GM18511 (cell line): ENCODE measurements around the gene NRAP.
A peak's percentile ranks its signal among the peaks of the same experiment; 100 is the strongest.

Experiments
- ATAC-seq: cut with Tn5 transposase; IDR thresholded peaks from one replicate; pipeline ENCODE4 v1.9.1; 2021; ENCODE audit warnings: mild to moderate bottlenecking, moderate library complexity; ENCODE audit not compliant: unreplicated experiment

Gene NRAP

DNA sequence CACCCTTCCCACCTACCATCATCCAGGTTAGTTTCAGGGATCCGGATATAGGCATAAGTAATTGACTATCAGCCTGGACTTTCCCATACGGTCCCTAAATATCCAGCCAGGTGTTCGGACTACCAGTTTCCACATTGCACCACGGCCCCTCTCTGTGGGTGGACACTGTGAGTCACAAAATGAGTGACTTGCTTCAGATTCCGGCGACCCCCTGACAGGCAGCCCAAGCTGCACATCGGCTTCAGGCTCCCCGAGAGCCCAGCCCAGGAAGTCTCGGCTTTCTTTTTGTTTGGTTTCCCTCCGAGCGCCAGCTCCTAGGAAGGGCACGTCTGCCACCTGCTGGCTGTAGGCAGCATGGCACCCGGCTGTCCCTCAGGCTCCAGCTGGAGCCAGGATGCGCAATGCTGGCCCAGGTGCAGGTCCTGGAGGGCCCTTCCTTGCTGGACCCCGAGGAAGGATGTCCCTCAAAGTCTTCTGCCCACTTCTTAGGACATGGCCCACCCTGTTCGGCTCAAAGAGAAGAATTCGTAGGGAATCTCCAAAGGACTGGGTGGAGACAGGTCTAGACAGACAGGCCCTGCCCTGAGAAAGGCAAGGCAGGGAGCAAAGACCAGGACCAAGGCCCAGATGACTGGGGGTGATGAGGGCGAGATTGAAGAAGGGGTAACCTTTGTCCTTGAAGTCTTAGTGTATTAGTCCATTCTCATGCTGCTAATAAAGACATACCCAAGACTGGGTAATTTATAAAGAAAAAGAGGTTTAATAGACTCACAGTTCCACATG is 100.3 kb downstream of the NRAP start:
- ATAC-seq, result peak; percentile 97

DNA sequence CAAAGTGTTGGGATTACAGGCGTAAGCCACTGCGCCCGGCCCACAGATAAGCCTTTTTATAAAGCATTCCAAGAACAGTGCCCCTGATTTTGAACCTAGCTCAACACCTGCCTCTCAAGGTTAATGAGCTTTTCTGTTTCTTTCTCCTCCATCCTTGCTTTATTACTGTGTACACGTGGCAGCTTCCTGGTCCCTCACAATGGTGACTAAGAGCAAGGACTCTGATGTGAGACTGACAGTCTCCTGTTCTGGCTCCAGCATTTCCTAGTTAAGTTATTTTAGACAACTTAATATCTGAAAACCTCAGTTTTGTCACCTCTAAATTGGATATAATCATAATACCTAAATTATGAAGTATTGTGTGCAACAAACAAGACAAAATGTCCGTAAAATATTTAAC is 101.1 kb downstream of the NRAP start:
- ATAC-seq, result no peak

DNA sequence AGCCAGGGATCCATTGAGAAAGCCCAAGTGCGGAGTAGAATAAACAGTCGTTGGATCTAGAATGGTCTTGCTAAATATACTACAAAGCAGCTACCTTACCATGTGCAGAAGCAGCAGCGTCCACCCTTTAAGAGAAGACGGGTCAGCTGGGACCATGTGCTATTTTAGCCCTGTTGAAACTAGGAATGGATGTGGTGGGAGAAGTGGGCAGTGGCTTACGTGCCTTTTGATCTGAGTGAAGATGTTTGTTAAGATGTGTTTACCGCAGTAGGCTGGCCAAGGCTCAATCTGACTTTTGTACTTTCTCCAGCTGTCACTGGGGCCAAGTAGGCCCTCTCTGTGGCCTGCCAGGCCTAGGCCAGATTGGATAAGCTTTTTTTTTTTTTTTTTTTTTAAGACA is 101.8 kb downstream of the NRAP start:
- no peak for ATAC-seq

DNA sequence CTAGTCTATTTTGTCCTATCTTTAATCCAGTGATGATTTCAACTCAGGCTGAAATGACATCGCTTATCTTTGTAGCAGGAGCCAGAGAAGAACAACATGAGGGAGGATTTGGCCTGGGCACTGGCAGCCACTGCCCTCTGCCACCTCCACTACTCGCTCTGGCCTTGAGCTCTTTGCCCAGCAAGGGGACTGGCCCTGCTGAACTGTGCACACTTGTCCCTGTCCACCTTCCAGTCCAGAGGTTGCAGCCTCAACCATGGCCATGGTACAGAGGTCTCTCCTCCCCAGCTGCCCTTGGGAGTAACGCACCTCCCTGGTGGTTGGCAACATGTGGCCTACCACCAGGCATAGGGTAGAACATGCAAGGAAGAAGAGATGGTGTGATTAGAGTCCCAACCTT is 102.6 kb downstream of the NRAP start:
- ATAC-seq, result no peak

DNA sequence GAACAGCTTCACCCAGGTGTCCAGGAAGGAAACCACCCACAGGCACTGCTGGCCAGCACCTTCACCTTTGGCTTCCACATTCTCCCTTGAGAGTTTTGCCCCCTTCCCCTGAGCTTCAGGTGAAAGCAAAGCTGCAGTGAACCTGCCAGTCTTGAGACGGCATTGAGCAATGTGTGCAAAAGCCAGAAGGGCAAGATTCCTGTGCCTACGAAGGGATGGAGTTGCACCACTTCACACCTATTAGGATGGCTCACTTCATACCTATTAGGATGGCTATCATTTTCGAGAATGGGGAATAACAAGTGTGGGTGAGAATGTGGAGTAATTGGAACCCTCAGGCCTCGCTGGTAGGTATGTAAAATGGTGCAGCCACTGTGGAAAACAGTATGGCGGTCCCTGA is 103.8 kb downstream of the NRAP start:
- ATAC-seq, result no peak

DNA sequence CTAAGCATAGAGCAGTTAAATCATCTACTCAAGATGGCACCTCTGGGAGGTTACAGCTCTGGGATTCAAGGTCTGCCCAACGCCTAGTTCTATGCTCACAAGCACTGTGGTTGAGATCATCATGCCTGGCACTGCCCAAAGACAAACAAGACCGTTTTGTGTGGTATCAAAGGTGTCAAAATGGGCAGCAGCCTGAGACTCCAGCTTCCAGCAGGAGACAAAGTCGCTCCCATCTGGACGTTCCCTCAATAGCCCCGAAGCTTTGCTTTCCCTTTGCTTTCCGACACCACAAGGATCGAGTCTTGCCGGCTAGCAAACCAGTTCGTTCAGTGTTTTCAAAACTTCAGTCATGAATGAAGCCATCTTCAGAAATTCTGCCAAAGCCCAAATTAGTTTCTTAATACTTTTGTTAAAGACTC is 105.9 kb downstream of the NRAP start:
- ATAC-seq, result no peak

DNA sequence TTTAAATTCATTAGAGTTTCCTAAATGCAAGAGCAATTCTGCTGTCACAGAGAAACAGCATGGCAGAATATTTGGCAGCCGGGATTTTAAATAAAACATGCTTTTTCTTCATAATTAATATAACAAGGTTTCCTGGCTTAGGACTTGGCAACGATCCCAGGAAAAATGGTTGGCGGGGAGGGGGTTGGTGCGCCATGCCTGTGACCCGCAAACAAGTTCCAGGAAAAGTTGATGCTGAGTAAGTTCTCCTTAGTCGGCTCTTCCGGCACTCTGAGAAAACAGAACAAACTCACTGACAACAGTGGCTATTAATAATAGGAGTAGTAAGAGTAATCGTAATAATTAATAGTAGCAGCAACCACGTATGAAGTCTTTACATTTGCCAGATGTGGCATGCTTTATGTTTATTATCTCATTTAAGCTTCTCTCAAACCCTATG is 106.4 kb downstream of the NRAP start:
- no peak for ATAC-seq

DNA sequence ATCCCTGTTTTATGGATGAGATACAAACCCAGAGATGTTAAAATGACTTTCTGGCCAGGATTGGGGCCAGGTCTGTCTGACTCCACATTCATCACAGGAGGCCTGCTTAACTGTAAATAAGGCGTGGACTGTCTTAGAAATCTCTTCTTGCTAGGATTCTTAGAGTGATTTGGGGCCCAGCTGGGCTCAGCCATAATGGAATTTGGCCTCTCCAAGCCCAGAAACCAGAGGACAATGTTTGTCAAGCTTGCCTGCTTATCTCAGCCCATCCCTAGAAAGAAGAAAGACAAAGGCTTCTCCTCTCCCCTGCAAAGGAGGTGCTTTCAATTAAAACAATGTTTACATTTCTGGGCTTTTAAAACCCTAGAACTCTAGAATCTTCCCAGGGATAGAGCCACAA is 108.1 kb downstream of the NRAP start:
- no peak for ATAC-seq

DNA sequence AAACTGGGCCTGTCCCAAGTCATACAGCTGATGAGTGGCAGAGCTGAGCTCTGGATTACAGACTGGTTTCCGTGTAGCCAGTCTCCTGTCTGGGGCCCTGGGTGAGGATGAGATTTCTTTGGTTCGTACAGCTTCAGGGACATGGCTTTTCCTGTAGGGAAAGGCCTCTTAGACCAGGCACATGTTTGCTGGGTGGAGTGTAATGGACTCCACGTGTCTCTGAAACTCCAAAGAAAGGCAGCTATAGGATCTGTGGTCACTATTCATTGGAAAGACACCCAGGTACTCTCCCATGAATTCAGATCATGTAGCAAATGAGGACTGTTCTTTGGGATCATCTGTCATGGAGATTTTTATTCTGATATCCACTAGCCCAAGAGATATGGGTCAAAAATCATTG is 108.6 kb downstream of the NRAP start:
- ATAC-seq, result no peak

DNA sequence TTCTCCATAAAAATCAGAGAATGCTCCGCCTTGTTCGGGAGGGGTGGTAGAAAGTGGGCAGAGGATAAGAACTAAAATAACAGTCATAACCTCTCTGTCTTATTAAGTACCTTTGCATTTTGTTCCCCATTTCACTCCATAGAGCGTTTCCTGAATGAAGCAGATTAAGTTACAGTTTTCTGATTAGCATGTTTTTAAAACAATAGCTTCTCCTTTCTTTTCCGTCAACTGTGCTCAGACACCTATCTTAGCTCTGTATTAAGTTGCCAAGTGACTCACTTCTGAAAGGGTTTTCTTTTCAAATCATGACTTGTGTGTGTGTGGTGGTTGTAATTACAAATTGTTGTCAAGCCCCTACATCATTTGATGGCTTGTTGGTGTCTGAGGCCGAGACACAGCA is 109.6 kb downstream of the NRAP start:
- no peak for ATAC-seq

DNA sequence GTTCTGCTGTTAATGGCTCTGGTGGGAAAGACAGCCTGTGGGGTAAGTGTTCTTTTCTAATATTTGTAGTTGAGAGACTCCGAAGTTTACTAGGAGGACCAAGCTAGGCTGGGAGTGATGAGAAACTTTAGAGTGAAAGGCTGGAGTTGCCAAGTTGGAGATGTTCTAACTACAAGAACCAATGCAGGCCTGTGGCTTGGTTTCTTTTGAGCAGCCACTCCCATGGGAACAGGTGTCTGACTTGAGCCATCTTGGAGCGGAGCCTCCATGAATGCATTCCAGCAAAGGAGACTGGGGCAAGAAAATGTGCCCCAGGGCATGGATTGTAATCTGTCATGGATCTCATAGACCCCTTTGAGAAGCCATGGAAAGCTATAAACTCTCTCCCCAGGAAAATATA is 110.7 kb downstream of the NRAP start:
- no peak for ATAC-seq

DNA sequence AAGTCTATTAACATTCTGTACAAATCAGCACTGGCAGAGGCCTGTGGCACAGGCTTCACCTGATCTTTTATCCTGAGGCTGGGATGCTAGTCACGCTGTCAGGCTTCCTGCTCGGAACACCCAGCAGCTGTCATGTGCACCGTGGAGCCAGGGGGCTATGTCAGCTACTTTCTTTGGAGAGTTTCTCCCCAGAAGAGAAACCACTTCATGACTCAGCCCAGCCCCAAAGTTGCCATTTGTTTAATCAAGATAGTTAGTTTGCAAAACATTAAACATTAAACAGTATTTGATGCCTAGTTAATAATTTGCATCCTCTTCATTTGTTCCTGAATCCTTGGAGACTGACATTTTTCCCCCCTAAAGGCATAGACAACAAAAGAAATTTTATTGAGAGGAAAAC is 111.1 kb downstream of the NRAP start, which contains the start of gene HABP2:
Gene HABP2 (plus strand): TSS at position 353 of the 400 bp plus-strand sequence. CDS start 69 bp downstream, outside the sequence.
- no peak for ATAC-seq

DNA sequence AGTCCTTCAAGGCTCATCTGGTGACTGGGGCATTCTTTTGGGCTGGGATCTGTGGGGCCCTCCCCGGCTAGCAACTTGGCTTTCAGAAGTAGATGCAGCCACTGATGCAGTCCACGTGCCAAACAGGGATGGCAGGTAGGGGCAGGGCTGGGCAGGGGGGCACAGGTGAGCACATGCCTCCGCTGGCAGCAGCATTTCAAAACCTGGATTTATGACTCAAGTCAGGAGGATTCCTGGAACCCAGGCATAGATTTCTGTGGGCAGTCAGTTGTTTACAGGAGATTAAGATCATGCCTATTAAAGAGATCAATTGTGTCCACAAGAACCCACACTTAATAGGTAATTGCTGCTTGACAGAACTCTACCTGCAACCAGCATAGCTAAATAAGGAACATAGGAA is 111.8 kb downstream of the NRAP start:
- ATAC-seq, result no peak

DNA sequence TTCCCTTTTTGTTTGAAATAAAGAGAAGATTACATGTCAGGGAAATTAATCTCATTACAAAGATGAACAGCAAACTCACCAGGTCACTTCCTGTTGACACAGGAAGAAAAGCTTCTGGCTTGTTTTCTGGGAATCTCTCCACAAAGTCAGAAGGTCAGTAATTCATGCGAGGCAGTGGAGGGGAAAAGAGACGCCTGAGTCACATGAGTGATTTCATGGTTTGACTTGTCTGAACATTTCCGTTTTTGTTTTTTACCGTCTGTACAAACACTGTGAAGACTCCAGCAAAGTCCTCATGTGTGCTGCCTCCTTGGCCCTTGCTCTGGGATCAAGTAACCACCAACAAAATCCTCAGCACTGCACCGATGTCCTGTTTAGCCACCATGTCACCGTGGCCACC is 113.5 kb downstream of the NRAP start:
- ATAC-seq, result no peak

DNA sequence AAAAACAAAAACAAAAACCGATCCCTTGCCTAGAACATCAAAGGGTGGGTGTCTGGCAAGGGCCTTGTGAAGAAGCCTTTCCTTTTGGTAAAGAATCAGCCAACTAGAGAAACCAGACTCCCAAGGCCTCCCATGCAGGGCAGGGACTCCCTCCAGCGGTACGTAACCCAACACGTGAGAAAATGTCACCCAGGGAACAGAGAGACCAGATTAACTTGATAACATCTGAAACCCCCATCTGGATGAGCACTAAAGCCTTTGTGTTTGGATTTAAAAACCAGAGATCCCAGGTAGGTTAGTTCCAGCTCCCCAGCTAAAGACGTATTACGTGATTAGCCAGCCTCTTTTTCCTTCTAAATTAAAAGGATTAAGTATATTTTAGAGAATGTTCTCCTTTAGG is 114.0 kb downstream of the NRAP start:
- no peak for ATAC-seq

DNA sequence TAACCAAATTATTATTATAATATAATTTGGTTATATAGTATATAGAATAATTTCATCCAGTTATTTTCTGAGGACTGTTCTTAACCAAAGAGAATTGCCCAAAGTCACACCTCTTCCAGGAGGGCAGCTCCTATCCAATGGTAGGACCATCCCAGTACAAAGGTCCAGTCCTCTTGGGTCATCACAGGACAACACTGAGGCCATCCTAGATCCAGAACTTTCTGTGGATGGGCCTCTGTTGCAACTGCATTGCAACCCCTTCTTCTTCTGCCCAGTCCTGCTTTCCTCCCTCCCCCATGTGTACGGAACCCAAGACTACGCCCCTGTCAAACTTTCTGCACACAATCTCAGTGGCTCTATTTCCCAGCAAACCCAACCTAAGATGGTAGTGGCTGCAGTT is 116.4 kb downstream of the NRAP start:
- no peak for ATAC-seq

DNA sequence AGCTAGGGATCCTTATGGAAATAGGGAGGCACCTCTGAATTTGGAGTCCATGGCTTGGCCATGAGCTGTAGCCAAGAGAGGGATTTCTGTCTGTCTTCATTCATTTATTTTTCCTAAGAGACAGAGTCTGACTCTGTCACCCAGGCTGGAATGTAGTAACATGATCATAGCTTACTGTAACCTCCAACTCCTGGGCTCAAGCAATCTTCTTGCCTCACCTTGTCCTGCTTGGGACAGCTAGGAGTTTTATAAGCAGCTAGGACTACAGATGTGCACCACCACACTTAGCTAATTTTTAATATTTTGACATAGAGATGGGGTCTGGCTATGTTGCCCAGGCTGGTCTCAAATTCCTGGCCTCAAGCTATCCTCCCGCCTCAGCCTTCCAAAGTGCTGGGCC is 119.4 kb downstream of the NRAP start:
- ATAC-seq, result no peak

DNA sequence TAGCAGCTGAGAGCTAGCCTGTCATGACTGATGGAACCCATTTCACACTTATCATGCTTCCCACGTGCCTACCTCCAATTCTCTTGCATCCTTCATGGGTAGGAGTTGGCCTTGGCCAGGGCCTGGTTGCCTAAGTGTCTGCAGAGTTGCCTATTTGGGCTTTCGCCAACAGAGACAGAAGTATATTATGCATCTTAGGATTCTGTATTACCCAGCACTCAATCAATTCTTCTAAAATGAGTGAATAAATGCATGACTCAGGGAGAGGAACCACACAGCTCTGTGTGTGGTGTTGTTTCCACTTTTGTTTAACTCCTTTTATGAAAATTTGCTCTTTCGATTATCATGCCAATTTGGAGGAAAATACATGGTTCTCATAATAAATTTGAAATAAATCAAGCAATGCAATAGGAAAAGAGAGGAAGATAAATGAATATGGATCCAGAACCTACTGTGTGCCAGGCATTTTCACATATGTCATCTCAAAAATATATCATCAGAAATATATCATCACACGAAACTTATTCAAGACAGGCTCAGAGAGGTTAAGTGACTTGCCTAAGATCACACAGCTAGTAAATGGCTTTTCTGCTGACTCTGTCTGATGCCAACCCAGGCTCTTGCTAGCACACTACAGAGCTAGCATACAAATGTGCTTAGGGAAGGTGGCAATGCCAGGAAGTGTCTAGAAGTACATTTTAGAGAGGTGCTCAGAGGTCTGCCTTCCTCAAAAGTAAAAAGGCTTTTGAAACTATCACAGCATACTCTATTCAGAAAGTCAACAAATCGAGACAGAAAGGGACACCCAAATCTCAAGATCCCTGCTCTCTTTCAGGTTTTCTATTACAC is 120.5 kb downstream of the NRAP start:
- no peak for ATAC-seq

DNA sequence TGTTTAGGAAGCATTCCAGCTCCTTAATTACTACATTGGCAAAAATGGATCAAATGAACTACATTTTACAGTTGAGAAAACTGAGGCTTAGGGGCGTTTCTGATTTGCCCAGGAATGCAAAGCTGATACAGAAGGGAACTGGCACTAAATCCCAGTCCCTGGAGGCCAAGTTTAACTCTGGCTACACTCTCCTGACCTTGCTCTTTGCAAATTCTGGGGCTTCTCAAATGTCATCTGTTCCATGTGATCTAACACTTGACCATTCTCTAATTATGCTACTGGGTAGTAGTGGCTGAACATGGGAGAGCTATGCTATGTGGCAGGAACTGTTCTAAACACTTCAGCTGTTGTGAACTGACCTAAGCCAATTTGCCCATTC is 122.3 kb downstream of the NRAP start:
- ATAC-seq, result no peak

DNA sequence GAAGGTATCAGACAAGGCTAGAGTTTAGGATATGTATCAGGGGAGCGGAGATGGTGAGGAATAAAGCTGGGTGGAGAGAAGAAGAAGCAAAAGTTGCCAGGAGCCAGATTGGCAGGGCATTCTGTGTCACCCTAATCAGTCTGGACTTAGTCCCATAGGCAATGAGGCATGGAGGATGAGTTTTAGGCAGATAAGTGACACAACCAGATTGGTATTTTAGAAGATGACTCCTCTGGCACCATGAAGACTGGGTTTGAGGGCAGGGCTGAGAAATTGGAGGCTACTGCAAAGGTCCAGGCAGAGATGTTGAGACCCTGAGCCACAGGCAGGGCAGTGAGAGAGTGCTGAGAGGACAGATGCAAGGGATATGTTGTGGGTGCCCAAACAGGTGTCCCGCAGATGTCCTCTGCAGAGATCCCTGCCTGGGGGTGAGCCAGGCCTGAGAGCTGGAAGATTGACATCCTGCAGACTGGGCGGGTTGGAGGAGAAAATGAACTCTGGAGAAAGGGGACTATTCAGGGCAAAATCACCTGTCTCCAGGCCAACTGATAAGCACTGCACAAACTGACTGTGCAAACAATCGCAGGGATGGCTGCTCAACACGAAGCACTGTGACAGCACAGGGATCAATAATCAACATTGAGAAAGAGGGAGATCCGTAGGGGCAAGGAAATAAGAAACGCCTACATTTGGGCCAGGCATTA is 122.8 kb downstream of the NRAP start:
- ATAC-seq, result no peak

DNA sequence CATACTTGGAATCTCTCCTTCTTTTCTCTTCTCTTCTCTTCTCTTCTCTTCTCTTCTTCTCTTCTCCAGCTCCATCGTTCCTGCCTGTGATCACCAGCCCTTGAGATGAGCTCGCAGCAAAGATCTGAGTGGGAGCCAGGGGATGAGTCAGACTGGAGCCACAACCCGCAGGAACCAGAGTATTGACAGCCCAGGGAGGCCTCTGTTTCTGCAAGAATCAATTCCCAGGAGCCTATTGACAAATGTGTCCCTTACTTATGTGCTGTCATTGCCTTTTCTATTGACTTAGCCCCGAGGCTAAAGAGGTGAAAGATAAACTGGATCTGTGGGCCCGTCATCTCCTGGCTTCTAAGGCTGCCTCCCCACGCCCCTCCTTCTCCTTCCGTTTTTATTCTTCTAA is 124.1 kb downstream of the NRAP start:
- ATAC-seq, result no peak
